RPMI7951 (cell line): ENCODE measurements around the gene C4orf51. TPM values are rescaled to one million over a fixed set of nuclear protein-coding genes. Genes with fewer than 3 reads are reported as not detected.
"Not testable (repeated sequence)": the region's sequence is repeated elsewhere in the genome, so short reads cannot be mapped to it uniquely, and the experiment has no call there.

Source experiments
- DNase-seq: peaks from one replicate; pipeline ENCODE4 v3.0.0-alpha.2; 2012; ENCODE audit warnings: low read depth
- total RNA-seq: library from RNA; depleted of rRNA; stranded (reverse); fragments of >200 nt; shearing (Covaris generic); gene quantifications from 2 replicates; pipeline ENCODE4 v1.2.3, GENCODE V29; 2014; rRNA removed

C4orf51 gene
- total RNA-seq = not detected in 2 replicates

DNA sequence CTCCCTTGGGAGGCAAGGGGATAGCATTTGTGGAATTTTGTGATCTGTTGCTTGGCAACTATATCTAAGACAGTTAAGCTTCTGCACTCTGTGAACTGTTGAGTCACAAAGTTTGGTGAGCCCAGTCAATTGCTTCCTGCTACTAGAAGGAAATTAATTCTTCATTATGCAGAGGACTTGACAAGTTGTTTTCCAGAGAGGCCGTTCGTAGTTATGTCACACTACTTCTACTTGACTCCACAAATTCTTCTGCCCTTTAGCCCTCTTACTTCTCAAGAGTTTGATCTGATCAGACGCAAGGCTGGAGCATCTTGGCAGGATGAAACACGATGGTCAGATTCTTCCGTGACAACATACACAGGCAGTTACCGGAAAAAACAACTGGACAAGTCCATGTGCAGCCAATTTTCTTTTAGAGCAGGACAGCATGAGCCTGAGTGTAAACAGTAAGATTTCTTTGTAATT lies at the start of gene C4orf51:
C4orf51 (plus strand) TSS at position 156 of the 465 bp plus-strand sequence; CDS start at position 214, 58 bp downstream.
- DNase-seq = peak; percentile 57

DNA sequence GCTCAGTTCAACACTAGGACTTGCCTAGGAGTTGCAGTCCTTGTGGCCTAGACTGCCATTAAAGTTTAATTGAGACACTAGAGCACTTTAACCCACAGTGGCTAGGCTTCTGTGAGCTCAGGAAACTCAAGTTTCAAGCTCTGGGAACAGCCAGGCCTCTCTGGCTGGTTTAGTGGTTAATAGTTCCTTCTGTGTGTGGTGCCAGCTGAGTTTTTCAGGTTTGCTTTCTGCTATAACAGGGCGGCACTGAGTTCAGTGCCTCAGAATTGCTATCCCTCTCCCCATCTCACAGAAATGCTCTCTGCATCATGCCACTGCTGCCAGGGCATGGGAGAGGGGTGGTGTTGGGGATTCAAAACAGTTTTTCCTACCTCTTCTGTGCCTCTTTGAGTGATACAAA lies 44.8 kb upstream of the C4orf51 start:
- DNase-seq = no peak

DNA sequence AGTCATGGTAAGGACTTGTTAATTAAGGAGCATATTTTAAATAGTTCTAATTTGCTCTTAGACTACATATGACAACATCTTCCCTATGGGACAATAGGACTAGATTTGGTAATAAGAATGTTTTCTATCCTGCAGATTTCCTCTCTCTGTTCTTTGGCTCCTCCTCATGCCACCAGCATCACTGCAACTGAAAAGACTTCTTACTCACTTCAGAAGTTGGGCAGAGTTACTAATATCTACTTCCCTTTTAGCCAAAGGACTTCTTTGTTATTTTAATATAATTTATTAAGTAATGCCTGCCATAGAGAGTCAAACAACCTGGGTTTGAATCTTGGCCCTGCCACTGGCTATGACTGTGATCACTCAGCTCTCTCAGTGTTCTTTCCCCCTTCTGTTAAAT lies 44.3 kb upstream of the C4orf51 start:
- no peak for DNase-seq

DNA sequence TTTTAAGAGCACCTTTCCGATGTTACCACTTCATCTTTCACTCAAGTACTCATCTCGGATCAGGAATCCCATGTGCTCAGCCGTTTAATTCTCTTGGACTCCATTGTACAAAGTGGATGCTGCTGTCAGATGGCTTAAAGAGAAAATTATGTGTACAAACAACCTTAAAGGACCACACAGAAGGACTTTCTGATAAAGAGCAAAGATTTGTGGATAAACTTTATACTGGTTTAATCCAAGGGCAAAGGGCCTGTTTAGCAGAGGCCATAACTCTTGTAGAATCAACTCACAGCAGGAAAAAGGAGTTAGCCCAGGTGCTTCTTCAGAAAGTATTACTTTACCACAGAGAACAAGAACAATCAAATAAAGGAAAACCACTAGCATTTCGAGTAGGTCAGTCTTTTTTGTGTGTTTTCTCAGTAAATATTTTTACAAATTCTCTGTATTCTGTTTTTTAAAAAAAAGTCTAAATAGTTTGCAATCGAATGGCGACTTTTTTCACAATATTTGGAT lies 40.7 kb upstream of the C4orf51 start:
- DNase-seq = no peak

DNA sequence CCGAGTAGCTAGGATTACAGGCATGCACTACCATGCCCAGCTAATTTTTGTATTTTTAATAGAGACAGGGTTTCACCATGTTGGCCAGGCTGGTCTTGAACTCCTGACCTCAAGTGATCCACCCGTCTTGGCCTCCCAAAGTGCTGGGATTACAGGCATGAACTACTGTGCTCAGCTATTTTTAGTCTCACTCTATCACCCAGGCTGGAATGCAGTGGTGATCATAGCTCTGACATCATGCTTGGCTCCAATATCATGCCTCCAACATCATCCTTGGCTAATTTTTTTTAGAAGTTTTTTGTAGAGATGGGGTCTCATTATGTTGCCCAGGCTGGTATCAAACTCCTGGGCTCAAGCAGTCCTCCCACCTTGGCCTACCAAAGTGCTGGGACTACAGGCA lies 39.7 kb upstream of the C4orf51 start:
- peak; percentile 3 for DNase-seq

DNA sequence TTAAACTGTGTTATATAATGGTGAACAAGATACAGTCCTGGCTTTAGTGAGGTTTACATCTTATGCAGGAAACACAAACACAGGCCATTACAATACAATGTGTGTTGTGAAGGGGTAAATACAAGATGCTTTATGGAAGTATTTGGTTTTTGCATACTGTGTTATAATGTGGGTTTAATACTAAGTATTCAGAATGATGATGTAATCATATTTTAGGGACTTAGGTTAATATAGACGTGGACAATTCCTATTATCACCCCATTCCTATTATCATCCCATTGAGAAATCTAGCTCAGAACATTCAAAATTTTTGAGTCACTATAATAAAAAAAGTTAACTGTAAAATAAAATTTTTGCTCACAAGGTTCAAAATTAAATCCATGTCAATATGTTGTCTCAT lies 36.7 kb upstream of the C4orf51 start:
- no peak for DNase-seq

DNA sequence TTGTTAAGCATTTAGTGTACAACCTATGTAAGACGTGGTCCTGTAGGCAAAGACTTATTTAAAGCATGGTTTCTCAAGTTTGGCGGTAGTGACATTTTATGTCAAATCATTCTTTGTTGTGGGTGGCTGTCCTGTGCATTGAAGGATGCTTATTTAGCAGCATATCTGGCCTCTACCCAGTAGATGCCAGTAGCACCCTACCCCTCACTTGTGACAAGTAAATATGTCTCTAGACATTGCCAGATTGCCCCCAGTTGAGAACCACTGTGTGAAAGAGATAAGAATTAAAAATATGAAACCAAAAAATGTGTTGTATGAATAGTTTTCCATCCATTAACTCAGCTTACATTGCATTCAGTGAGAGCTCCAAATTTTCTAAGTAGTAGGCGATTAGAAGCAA lies 35.2 kb upstream of the C4orf51 start:
- DNase-seq = no peak

DNA sequence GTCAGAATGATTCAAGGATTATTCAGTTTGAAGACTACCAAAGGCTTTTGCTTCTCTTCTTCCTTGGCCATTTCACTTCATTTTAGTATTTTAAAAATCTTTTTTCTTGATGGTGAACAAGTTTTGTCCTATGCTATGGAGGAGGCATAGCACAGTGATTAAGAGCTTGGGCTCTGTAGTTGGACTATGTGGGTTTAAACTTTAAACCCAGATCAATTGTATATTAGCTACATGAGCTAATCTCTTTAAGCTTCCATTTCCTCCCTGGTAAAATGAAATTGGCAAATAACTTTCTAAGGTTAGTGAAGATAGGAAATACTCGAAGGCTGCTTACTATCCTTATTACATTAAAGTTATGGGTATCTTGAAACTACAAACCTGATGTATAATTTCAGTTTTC lies 23.8 kb upstream of the C4orf51 start:
- no peak for DNase-seq

DNA sequence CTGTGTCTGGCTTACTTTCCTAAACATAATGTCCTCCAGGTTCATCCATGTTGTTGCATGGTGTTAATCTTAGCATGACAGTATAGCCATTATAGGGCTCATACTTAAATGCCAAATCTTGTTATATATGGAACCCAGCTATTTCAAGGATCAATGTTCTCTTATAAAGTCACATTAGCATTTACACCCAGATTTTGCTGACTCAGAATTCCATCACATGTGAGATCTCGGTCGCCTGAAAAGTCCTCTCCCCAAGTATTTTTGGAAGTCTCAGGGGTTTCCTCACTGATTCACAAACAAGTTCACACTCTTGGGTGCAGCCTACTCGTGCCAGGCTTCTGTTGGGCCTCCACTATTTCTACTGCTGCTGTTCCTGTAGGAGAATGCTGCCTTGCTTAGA lies 19.9 kb upstream of the C4orf51 start:
- no peak for DNase-seq

DNA sequence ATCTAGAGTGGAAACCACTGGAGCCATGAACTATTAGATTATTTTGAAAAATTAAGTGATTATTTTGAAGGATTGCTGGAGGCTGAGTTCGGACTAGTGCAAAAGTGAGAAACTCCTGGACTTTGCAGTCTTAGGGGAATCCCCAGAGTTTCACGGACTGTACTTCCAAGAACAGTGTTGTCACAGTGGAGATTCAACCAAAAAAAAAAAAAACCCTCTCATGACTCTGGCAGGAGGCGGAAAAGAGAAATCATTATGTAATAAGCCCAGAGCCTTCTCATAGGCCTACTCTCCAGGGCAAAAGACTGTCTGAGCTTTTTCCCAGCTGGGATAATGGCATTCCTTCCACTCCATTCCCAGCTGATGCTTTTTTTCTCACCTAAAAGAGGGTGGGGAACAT lies 16.8 kb upstream of the C4orf51 start:
- no peak for DNase-seq

DNA sequence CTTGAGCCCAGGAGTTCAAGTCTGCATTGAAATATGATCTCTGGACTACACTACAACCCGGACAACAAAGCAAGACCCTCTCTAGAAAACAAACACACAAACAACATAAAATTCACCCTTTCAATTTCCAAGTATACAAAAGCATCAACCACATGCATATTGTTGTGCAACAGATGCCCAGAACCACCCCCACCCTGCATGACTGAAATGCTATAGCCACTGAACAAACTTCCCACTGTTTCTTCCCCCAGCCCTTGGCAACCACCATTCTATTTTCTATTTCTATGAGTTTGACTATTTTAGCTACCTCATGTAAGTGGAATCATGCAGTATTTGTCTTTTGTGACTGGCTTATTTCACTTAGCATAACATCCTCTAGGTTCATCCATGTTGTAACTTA lies 14.2 kb upstream of the C4orf51 start:
- no peak for DNase-seq

DNA sequence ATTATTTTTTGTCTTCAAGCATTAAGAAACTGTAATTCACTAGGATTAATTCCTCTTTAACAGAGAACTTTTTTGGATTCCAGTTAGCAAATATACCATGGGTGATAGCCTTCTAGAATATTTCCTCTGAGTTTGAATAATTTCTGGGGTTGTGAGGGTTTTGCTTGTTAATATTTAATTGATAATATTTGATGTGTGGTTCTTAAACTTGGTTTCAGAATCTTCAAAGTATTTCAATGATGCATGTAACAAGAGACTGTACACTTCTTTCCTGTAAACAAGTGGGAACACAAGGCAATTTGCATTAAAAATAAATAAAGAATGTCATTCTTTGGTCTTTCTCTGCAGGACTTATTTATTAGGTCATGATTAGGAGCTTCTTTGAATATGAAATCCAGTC lies 9.5 kb upstream of the C4orf51 start:
- no peak for DNase-seq

DNA sequence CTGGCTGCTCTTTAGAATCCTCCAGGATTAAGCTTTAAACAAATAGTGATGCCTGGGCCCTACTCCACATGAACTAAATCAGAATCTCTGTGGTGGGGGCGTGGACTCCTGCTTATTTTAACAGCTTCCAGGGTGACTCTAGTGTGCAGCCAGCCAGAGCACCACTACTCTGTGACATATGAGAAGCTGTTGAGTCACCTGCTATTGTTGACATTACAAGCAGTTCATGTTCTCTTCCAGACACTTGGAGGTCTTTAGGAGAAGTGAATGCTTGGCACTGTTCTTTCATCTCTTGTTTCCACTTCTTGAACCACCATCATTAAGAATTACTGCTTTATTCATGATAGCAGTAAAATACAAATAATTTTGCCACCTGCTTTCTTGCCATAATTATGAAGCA lies 426 bp upstream of the C4orf51 start:
- peak; percentile 78 for DNase-seq

DNA sequence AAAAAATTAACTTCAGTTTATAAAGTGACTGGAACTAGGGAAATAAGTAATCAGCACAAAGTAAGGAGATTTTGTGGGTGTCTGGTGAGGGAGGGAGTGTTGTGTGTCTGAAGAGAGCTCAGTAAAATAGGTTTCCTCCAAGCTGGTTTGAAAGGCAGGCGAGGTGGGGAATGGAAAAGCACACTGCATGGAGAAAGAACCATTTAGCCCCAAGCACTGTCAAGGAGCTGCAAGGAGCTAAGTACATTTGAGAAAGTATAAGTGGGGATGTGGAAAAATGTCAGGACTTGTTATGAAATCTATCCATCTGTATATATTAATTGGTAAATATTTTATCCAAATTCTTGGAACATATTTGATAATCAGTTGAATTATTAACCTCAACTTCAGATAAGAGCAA lies 956 bp downstream of the C4orf51 start:
- DNase-seq = no peak

DNA sequence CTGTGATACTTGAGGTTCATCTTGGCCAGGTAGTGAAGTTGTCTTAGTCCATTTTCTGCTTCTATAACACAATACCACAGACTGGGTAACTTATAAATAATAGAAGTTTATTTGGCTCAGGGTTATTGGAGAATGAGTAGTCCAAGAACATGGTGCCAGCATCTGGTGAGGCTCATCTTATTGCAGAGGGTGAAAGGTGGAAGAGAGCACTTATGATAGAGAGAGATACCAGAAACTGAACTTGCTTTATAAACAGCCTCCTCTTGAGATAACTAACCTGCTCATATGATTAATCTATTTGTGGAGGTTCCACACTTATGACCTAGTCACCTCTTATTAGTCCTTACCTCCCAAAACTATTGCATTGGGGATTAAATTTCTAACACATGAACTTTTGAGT lies 1.6 kb downstream of the C4orf51 start:
- no peak for DNase-seq

DNA sequence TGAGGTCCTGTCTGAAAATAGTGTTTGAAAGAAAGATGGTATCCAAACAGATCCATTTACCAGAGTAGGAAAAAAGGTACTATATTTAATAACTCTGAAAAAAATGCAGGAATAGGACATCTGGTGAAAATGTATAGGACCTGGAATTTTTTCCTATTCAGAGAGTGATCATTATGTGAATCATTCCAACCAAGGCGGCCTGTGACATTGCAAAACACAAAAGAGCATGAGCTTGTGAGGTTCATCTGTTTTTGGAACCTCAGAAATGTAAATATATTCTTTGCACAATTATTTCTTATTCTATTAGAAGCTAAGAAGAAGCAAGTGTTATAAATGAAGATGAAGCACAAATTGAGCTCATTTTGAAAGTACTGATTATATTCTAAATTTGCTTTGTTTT lies 2.0 kb downstream of the C4orf51 start:
- DNase-seq = no peak

DNA sequence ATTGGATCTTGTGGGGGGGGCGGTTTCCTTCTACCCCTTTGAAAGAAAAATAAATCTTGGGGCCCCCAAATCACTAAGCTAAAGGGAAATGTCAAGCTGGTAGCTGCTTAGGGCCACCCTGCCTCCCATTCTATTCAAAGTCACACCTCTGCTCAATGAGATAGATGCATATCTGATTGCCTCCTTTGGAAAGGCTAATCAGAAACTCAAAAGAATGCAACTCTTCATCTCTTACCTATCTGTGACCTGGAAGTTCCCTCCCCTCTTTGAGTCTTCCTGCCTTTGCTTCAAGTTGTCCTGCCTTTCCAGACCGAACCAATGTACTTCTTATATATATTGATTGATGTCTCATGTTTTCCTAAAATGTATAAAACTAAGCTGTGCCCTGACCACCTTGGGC lies 7.0 kb downstream of the C4orf51 start:
- DNase-seq = no peak

DNA sequence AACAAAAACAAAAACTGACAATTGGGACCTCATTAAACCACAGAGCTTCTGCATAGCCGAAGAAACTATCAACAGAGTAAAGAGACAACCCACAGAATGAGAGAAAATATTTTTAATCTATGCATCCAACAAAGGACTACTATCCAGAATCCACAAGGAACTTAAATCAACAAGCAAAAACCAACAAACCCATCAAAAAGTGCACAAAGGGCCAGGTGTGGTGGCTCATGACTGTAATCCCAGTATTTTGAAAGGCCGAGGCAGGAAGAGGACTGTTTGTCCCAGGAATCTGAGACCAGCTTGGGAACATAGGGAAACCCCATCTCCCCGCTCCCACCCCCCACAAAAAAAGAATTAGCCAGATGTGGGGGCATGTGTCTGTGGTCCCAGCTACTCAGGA lies 10.7 kb downstream of the C4orf51 start:
- DNase-seq = no peak

DNA sequence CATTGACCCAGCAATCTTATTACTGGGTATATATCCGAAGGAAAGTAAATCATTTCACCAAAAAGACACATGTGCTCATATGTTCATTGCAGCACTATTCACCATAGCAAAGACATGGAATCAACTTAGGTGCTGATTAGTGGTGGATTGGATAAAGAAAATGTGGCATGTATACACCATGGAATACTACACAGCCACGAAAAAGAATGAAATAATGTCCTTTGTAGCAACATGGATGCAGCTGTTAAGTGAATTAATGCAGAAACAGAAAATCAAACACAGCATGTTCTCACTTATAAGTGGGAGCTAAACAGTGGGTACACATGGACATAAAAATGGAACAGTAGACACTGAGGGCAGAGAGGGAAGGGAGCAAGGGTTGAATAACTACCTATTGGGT lies 11.5 kb downstream of the C4orf51 start:
- DNase-seq = not testable (repeated sequence)

DNA sequence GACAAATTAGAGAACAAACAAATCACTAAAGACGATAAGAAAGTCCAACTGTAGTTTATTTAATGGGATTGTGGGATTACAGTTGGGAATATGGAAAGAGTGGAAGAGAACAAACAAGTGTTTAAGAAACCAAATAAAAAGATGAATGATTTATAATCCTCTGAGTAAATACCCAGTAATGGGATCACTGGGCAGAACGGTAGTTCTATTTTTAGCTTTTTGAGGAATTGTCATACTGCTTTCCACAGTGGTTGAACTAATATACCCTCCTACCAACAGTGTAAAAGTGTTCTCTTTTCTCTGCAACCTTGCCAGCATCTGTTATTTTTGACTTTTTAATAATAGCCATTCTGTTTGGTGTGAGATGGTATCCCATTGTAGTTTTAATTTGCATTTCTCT lies 15.0 kb downstream of the C4orf51 start:
- DNase-seq = no peak

DNA sequence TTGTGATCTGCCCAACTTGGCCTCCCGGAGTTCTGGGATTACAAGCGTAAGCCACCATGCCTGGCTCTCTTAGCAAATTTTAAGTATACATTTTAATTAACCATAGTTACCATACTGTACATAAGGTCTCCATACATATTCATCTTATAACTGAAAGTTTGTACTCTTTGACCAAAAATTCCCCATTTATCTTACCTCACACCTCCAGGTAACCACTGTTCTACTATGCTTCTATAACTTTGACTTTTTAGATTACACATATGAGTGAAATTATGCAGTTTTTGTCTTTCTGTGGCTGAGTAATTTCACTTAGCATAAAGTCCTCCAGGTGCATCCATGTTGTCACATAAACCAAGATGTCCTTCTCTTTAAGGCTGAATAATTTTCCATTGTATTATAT lies 17.4 kb downstream of the C4orf51 start:
- DNase-seq = no peak

DNA sequence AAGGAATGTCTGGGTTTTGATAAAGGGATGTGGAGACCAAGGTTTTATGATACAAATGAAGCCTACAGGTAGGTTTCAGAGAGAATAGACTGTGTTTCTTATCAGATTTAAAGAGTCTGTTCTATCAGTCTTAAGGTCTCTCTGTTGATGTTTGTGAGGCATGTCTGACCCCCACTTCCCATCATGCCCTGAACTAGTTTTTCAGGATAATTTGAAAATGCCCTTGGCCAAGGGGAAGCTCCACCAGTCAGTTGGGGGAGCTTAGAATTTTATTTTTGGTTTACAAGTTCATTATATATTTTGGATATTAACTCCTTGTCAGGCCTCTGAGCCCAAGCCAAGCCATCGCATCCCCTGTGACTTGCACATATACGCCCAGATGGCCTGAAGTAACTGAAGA lies 18.6 kb downstream of the C4orf51 start:
- no peak for DNase-seq

DNA sequence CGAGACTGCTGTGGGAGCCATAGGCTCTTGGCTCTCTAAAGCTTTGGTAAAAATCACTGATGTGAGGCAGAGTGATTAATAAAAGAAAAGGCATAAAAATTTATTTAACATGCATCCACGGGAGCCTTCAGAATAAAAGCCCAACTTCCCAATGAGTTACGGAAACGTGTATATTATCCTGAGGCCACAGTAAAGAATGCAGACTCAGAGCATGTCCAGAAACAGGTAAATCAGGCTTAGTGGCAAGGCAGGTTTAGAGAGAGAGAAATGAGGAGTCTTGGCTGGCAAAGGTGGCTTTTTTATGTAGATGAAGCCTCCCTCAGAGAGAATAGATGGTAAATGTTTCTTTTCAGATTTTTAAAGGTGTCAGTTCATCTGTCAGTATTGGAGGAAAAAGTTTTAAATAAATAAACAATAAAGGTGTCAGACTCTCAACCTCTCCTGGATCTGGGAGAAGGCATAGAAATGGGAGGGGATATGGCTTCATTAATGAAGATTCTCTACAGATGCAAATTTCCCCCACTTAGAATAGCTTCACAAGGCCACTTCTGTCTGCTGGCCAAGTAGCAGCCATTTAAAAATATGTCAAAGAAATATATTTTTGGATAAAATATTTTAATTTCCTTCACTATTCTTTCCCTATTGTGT lies 24.0 kb downstream of the C4orf51 start:
- no peak for DNase-seq

DNA sequence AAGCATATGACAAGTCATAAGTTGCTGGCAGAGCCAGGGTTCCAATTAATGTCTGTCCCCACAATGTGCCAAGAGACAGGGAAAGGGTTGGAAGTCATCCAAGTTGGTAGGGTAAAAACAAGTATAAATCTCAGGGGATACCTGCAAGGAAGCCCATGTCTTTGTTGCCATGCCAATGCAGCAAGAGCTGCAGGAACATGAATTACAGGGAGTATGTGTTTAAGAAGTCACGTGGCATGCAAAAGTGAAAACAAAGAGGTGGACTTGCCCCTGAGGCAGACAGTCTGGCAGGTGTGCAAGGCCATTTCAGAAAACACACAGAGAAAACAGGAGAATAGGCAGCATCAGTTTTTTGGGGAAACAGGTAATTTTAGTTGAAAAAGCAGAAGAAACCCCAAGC lies 29.4 kb downstream of the C4orf51 start:
- DNase-seq = no peak
